ENCODE results near the gene LRRC39.
"Not testable (repeated sequence)": the region's sequence is repeated elsewhere in the genome, so short reads cannot be mapped to it uniquely, and the experiment has no call there.

LRRC39 gene

DNA sequence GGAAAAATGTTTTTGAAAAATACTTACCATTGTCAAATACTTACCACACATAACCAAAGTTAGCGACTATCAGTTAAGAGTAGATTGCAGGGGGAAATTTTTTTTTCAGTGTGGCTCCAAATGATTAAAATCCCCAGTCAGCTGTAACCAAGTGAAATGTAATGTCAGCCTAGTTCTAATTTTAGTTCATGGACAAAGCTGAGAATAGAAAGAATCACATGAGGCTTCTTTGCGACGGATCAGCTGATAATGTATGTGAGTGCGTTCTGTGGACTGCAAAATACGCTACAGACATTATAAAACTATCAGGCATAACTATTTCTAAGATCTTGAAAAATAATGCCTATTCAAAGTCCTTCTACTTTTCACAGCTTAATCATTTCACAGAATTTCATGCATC lies at the start of gene LRRC39:
Gene LRRC39 (minus strand): TSS at position 166 of the 400 bp plus-strand sequence. CDS start 9,740 bp downstream, outside the sequence.
- DNase-seq, result no peak

DNA sequence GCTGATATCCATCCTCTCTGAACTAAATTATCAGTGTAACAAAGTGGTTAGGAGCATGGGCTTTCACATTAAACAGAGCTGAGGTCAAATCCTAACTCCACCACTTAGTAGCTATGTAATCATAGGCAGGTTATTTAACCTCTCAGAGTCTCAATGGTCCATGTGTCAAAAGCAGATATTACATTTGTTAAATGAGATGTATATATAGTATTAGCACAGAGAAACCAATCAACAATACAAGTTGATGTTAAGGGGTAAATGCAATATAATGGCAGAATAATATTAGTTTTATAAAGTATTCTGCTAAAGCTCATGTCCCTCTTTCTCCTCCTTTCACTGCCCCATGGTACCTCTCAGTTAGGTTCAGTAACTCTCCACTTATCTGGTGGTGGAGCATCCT lies 44.4 kb upstream of the LRRC39 start:
- DNase-seq, result no peak

DNA sequence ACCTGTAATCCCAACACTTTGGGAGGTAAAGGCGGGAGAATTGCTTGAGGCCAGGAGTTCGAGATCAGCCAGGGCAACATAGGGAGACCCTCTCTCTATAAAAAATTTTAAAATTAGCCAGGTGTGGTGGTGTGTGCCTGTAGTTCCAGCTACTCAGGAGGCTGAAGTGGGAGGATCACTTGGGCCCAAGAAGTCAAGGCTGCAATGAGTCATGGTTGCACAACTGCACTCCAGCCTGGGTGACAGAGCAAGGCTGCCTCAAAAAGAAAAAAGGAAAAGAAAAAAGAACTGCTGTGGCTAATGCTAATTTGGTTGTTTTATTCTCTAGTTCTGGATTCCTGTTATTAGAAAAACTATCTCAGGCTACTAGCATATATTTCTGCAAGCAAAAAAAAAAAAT lies 41.8 kb upstream of the LRRC39 start:
- DNase-seq, result no peak

DNA sequence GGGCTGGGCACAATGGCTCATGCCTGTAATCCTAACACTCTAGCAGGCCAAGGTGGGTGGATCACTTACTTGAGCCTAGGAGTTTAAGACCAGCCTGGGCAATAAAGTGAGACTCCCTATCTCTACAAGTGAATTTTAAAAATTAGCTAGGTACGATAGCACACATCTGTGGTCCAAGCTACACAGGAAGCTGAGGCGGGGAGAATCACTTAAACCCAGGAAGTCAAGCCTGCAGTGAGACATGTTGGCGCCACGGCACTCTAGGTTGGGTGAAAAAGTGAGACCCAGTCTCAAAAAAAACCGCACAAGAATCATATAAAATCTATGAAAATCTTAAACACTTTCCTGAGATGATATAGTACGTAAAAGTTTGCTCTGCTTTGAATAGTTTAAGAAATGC lies 41.4 kb upstream of the LRRC39 start:
- DNase-seq, result no peak

DNA sequence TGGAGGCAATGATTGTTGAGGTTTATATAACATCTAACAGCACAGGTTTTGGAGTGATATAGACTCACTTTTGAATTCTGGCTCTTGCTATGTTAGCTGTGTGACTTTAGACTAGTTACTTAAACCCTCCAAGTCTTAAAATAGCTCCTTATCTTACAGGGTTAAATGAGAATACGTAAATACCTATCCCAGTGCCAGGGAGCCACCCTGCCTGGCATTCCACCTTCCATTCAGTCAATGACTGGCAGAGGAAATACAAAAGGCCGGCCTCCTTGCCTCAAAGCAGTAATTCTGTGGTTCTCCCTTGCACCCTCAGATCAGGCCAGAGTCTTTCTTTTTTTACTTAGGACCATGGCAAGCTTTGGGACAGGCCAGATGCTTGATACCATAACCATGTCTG lies 39.8 kb upstream of the LRRC39 start:
- DNase-seq, result no peak

DNA sequence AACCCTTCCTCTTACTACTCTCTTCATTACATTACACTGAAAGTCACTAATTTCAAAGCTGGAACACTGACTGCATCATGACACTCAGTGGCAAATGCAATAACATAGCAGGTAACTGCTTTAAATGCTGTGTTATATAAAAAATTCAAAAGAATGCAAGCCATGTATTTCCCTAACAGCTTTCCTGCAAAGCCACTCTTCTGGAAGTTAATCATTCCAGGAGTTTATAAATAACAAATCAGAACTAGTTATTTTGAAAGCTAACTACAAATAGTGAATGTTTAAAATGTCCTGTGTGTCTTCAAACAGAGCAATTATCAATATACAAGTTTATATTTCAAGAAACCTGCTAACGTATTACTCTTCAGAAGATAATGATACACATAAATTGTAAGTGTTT lies 37.0 kb upstream of the LRRC39 start:
- DNase-seq, result no peak

DNA sequence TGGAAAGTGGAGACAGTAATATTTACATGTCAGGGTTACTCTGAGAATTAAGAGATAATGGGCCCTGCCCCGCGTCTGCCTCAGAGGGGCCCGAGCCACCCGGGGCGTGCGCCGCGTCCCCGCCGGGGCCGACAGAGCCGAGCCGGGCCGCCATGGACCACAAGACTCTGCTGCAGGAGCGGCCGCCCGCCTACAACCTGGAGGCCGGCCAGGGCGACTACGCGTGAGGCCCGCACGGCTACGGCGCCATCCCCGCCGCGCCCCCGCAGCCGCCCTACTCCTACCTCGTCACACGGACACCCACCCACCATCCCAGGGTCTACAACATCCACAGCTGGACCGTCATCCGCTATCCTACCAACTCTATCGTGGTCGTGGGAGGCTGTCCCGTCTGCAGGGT lies 35.1 kb upstream of the LRRC39 start:
- DNase-seq, result no peak

DNA sequence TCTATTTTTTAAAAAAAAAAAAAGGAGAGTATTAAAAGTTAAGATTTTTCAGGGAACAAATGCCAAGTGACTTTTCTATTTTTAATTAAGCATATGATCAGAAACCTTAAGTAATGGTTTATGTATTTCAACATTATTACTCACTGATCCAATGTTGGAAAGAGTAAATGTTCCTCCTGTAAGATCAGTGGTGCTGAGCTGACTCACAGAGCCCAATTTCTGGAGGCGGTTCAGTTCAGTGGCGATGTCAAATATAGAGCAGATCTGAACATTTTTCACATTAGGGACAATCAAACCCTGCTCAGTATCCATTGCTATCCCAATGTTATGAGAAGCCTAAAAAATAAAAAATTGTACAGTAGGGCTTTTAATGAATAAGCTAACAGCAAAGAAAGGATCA lies 28.2 kb upstream of the LRRC39 start:
- no peak for DNase-seq

DNA sequence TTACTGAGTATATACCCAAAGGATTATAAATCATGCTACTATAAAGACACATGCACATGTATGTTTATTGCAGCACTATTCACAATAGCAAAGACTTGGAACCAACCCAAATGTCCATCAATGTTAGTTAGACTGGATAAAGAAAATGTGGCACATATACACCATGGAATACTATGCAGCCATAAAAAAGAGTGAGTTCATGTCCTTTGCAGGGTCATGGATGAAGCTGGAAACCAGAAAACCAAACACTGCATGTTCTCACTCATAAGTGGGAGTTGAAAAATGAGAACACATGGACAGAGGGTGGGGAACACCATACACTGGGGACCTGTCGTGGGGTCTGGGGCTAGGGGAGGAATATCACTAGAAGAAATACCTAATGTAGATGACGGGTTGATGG lies 27.5 kb upstream of the LRRC39 start:
- not testable (repeated sequence) for DNase-seq

DNA sequence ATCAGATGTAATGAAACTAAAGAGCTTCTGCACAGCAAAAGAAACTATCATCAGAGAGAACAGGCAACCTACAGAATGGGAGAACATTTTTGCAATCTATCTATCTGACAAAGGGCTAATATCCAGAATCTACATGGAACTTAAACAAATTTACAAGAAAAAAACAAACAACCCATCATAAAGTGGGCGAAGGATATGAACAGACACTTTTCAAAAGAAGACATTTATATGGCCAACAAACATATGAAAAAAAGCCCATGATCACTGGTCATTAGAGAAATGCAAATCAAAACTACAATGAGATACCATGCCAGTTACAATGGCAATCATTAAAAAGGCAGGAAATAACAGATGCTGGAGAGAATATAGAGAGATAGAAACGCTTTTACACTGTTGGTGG lies 27.0 kb upstream of the LRRC39 start:
- DNase-seq, result not testable (repeated sequence)

DNA sequence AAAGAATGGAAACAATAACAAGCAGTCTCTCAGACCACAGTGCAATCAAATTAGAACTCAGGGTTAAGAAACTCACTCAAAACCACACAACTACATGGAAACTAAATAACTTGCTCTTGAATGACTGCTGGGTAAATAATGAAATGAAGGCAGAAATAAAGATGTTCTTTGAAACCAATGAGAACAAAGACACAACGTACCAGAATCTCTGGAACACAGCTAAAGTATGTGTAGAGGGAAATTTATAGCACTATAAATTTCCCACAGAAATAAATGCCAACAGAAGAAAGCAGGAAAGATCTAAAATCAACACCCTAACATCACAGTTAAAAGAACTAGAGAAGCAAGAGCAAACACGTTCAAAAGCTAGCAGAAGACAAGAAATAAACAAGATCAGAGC lies 24.6 kb upstream of the LRRC39 start:
- DNase-seq, result not testable (repeated sequence)

DNA sequence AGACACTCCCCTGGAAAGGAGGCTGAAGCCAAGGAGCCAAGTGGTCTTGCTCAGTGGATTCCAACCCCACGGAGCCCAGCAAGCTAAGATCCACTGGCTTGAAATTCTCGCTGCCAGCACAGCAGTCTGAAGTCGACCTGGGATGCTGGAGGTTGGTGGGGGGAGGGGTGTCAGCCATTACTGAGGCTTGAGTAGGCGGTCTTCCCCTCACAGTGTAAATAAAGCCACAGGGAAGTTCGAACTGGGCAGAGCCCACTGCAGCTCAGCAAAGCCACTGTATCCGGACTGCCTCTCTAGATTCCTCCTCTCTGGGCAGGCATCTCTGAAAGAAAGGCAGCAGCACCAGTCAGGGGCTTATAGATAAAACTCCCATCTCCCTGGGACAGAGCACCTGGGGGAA lies 22.0 kb upstream of the LRRC39 start:
- DNase-seq, result not testable (repeated sequence)

DNA sequence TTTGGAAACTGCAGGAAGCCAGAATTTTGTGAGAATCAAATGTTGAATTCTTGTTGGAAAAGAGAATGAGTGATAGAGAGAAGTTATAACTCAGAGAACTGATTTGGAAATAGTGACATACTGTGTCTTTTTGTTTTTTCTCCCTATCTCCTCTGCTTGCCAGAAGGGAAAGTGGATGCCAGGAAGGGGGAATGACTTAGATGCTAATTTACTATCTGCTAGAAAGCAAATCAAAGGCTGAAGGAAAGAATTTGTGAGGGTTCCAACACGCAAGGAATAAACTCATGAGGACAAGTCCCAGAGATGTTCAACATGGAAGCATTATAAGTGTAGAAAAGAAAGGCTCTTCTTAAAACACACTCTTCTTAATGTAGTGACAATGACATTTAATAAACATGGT lies 20.5 kb upstream of the LRRC39 start:
- DNase-seq, result no peak

DNA sequence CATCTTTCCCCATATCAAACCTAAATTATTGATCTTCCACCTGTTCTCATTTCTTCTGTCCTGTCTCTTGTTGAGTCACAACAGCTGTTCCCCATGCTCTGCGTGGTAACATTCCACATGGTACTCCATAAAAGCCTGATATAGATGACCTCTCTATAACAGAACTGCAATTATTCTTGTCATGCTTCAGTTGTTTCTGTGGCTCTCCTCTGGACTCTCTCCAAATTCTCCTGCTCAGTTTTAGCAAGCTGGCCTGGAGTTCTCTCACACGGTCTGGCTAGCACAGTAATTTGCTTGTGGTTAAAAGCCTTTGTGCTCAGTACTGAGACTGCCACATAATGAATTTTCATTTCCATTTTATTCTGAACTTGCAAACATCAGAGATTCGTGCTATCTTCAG lies 10.6 kb upstream of the LRRC39 start:
- DNase-seq, result no peak

DNA sequence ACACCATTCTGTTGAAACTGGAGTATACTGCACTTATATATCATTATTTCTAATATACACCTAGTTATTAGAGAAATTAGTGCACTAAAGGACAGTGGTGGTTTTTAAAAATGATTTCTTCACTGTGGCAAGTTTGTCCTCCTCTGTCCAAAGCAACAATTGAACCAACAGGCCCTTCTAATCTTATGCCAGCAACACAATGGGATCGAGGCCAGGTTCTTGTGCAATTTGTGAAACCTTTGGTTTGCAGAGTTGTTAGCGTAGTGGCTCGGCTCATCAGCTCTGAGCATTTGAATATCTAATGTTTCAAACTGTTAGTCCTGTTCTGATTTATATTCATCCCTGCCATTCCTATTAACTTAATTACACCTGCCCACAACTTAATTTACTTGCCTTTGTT lies 9.9 kb upstream of the LRRC39 start:
- no peak for DNase-seq

DNA sequence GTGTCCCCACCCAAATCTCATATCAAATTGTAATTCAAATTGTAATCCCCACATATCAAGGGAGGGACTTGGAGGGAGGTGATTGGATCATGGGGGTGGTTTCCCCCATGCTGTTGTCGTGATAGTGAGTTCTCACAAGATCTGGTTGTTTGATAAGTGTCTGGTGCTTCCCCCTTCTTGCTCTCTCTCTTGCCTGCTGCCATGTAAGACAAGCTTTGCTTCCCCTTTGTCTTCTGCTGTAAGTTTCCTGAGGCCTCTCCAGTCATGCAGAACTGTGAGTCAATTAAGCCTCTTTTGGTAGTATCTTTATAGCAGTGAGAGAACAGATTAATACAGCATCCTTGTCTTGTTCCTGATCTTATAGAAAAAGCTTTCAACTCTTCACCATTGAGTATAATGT lies 6.5 kb upstream of the LRRC39 start:
- DNase-seq, result no peak

DNA sequence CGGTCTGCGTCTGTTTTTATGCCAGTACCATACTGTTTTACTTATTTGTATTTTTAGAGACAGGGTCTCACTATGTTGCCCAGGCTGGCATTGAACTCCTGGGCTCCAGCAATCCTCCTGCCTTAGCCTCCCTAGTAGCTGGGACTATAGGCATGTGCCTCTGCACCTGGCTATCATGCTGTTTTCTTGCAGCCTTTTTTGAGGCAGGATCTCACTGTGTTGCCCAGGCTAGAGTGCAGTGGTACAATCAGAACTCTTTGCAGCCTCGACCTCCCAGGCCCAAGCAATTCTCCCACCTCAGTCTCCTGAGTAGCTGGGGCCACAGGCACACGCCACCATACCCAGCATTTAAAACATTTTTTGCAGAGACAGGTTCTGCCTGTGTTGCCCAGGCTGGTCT lies 5.3 kb upstream of the LRRC39 start:
- no peak for DNase-seq

DNA sequence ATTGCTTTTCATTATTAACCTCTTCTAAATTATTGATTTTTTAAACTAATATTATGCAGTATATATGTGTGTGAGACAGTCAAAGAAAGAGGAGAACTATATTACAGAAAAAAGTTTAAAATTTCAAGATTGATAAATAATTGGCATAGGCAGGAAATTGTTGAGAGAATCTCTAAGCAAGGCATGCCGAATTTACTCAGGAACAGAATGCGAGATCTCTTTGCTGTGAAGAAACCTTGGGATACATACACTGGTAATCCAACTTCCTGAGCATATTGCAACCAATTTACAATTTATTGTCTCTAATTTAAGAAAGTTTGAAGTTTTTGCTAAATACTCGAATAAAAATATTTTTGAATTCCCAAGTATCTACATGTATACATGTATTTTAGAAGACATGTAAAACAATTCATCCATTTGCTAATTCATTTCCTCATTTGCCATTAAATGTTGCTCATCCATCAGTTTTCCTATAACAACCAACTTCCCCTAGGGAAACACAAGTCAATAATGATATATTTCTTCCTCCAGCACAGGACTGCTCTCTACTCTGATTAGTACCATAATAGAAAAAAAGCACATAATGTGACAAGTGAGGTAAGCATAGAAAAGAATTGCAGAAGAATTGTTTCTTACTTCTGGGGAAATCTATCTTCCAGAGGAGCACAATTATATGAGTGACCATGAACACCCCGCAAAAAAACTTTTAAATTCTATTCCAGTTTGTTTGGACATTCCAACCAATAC lies 588 bp downstream of the LRRC39 start:
- no peak for DNase-seq

DNA sequence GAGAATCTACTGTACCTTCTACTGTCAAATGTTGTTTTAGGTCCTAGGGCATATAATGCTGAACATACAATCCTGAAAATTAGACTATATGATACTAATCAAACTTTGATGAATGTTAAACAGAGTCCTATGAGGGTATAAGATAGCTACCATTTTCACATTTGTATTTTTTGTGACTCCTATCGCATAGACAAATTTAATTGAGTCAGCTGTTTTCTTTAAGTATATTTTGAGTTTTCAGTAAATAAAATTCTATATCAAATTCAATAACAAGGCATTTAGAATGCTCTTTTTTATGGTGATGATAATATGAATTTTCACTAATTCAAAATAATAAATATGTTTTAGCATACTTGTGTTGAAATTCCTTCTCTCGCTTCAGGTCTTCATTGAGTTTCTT lies 10.0 kb downstream of the LRRC39 start:
- DNase-seq, result no peak

DNA sequence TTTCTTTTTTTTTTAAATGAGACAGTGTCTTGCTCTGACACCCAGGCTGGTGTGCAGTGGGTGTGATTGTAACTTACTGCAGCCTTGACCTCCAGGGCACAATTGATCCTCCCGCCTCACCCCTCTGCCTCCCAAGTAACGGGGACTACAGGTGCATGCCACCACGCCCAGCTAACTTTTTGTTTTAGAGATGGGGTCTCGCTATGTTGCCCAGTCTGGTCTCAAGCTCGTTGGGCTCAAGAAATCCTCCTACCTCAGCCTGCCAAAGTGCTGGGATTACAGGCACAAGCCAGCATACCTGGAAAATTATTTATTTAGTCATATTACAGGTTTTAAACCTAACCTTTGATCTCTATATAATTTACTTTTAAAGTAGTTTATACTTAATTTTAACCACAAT lies 13.4 kb downstream of the LRRC39 start:
- no peak for DNase-seq

DNA sequence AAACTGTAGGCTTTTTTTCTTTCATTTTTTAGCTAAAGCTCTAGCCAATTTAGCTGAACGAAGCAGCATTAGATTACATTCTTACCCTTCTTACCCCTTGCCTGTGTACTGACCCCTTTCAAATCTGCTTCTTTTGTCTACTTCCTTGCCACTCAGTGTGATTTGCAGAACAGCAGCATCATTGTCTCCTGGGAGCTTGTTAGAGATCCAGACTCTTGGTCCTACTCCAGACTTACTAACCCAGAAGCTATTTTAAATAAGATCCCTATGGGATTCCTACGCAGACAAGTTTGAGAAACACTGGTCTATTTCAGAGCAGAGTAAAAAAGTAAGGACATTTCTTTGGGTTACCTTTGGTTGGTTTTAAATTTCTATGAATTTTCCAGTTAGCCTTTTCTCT lies 13.8 kb downstream of the LRRC39 start:
- DNase-seq, result no peak

DNA sequence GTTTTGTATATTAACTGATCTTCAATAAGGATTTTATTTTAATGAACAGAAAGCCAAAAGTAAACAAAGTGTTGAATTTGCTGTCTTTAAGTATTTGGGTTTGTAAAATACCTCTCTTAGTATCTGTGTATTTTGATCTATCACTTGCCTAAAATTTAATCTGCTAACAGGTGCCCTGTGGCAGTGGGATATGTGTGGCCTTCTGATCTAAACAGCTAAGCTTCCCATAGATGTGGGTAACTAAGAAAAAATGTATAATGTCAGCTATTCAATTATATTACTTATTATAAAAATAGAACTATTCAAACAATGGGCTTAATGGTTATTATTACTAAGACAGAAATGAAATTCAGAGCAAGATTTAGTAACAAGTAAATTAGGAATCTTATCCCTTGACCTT lies 15.2 kb downstream of the LRRC39 start:
- no peak for DNase-seq

DNA sequence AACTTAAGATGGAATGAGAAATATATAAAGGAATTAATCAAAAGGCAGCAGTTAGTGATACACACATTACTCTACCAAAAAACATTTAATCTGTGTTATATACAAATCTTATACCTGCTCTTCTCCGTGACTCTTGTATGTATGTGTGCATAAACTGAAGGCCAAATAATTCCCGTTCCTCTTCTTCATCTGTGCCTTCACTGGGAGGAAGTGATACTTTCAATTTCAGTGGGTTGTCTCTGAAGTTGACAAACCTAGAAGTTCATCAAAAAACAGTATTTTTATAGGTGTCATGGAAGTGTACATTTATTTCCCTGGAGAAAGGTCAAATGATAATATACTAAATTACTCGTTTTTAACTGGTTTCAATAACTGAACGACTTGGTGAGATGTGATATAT lies 25.8 kb downstream of the LRRC39 start:
- DNase-seq, result no peak

DNA sequence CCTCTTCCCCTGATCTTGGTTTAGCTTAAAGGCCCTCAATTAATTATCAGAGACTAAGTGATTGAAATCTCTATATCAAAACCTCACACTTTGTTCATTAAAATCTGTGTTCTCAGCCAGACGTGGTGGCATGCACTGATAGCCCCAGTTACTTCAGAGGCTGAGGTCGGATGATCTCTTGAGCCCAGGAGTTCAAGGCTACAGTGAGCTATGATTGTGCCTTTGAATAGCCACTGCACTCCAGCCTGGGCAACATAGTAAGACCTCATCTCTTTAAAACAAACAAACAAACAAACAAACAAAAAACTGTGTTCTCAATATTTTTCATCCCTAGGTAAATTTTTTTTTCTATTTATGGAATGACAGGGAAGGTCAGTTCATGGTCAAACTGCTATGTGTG lies 26.4 kb downstream of the LRRC39 start:
- no peak for DNase-seq

DNA sequence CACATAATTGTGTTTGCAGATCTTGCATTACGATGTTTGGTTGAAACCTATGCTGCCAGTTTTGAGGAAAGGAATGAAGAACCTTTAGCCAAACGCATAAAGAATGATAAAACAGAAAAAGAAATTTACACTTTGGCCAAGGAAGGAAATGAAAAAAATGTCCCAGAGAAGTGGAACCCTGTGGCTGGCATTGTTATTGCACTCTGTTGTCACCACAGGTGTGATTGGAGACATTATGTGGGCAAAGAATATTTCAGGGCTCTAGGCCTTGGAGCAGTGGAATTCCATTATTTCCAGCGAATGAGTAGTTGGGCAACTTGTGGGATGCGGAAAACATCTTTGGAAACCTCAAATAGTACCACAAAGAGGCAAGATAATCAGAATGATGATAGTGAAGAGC lies 30.2 kb downstream of the LRRC39 start:
- DNase-seq, result no peak

DNA sequence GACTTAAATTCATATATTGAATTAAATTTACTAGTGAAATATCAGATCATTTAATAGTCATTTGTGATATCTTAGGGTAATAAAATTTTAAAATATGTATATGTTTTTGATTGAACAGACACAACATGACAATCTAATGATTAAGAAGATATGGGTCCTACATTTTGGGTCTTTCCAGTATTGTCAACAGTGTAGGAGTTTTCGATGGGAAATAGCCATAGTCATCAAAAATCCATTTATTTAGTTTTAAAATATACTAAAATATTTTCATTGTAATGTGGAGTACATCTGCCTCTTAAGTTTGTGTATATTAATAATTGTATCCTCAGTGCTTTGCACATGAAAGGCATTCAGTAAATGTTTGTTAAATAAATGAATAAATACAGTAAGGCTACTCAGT lies 31.1 kb downstream of the LRRC39 start:
- DNase-seq, result no peak

Data from stimulated activated naive CD4-positive, alpha-beta T cell (primary cell).